PC-9 (cell line): Measurements from ENCODE around the gene BRD9. TPM values are rescaled to one million over a fixed set of nuclear protein-coding genes. Genes with fewer than 3 reads are reported as not detected.
"Not testable (repeated sequence)": the region's sequence is repeated elsewhere in the genome, so short reads cannot be mapped to it uniquely, and the experiment has no call there.

Experiments used
- BruUV-seq: library from RNA; stranded (reverse); fragments of 400-500 nt; replicated peaks from 2 replicates; lab custom pipeline; 2021; lab: Mats Ljungman, UMichigan
- CTCF ChIA-PET: fragments of 300-600 bp; sonication (Branson Sonifier 250); formaldehyde crosslinking; loops from one replicate; lab custom pipeline; 2022; ENCODE audit warnings: antibody characterized with exemption; lab: Charles Lee
- POLR2A ChIA-PET: fragments of 300-600 bp; sonication (Branson Sonifier 250); formaldehyde crosslinking; loops from one replicate; lab custom pipeline; 2022; ENCODE audit warnings: antibody characterized with exemption; ENCODE audit not compliant: unreplicated experiment; lab: Charles Lee
- DNase-seq, 2 experiments: peaks; one replicate each; pipeline versions ENCODE4 v3.0.0 to v3.0.0-alpha.2; 2015 to 2022; ENCODE audit warnings: mixed read lengths in 1 of 2
- H2AFZ ChIP-seq: fragments of 200-600 bp; sonication (generic); 2 replicates; pipeline ENCODE4 v1.8.1; 2017; ENCODE audit warnings: antibody characterized with exemption
- H3F3A ChIP-seq: fragments of 200-600 bp; sonication (generic); 2 replicates; pipeline ENCODE4 v1.8.1; 2017; ENCODE audit warnings: antibody characterized with exemption, mild to moderate bottlenecking, low read depth; ENCODE audit not compliant: insufficient read depth
- H3K27ac ChIP-seq: fragments of 200-600 bp; sonication (generic); 2 replicates; pipeline ENCODE4 v1.6.1; 2016; ENCODE audit warnings: mixed run types
- H3K27me3 ChIP-seq: fragments of 200-600 bp; sonication (generic); 2 replicates; pipeline ENCODE4 v1.6.1; 2016; ENCODE audit warnings: low read depth, mixed run types; ENCODE audit not compliant: insufficient read depth
- H3K36me3 ChIP-seq: fragments of 200-600 bp; sonication (generic); 2 replicates; pipeline ENCODE4 v1.6.1; 2016; ENCODE audit warnings: low read depth, mixed run types
- H3K4me1 ChIP-seq: fragments of 200-600 bp; sonication (generic); replicated peaks from 2 replicates; pipeline ENCODE4 v1.6.1; 2016; ENCODE audit warnings: mixed run types; ENCODE audit not compliant: insufficient read depth
- H3K4me2 ChIP-seq: fragments of 200-600 bp; sonication (generic); 2 replicates; pipeline ENCODE4 v1.6.1; 2017; ENCODE audit warnings: mixed run types
- H3K4me3 ChIP-seq: fragments of 200-600 bp; sonication (generic); 2 replicates; pipeline ENCODE4 v1.6.1; 2016; ENCODE audit warnings: mixed run types
- H3K79me2 ChIP-seq: fragments of 200-600 bp; sonication (generic); 2 replicates; pipeline ENCODE4 v1.6.1; 2017; ENCODE audit warnings: low read depth, mixed run types
- H3K9me2 ChIP-seq: fragments of 200-600 bp; sonication (generic); 2 replicates; pipeline ENCODE4 v1.8.1; 2017; ENCODE audit warnings: mild to moderate bottlenecking; ENCODE audit not compliant: insufficient read depth
- H3K9me3 ChIP-seq: fragments of 200-600 bp; sonication (generic); 2 replicates; pipeline ENCODE4 v1.8.1; 2016; ENCODE audit warnings: low read depth; ENCODE audit not compliant: insufficient read depth
- H4K20me1 ChIP-seq: fragments of 200-600 bp; sonication (generic); 2 replicates; pipeline ENCODE4 v1.8.1; 2017; ENCODE audit not compliant: insufficient read depth
- CTCF ChIP-seq: fragments of 200-600 bp; sonication (generic); conservative IDR thresholded peaks from 2 replicates; pipeline ENCODE4 v1.6.1; 2017; ENCODE audit warnings: mixed run types, antibody characterized with exemption, mild to moderate bottlenecking, moderate library complexity
- EZH2 ChIP-seq: fragments of 200-600 bp; sonication (generic); IDR thresholded peaks from 2 replicates; pipeline ENCODE4 v1.8.0; 2017; ENCODE audit warnings: antibody characterized with exemption, low read depth
- intact Hi-C: fragments of 100-400 bp; cut with micrococcal nuclease; formaldehyde crosslinking; loops from one replicate; pipeline ENCODE4 v1.10.0; 2022; ENCODE audit not compliant: unreplicated experiment
- total RNA-seq: library from RNA; stranded (reverse); gene quantifications from 2 replicates; pipeline ENCODE4 v1.2.3, GENCODE V29; 2021

Gene BRD9
- total RNA-seq, 1 experiment from 2014 or later: 102 TPM

GRCh38 chr5:848671-849111 lies 43.9 kb downstream of the BRD9 start:
- no peak overlapping the region for H2AFZ ChIP-seq
- H3K9me2 ChIP-seq: no peaks in the 10 kb centered on the region
- no peaks in the 10 kb centered on the region for H3K9me3 ChIP-seq
- H3K27ac ChIP-seq: no peak overlapping the region
- no peak for TF ChIP-seq EZH2
- TF ChIP-seq CTCF: no peak
- no peak overlapping the region for H3K4me3 ChIP-seq
- intact Hi-C loops: no loop called here
- H3K36me3 ChIP-seq: no peaks in the 10 kb centered on the region
- H3K79me2 ChIP-seq: no peaks in the 10 kb centered on the region
- ChIA-PET POLR2A (no interaction called here), CTCF (no interaction called here)
- no TSS peak for BruUV-seq
- no peak overlapping the region for H3K4me2 ChIP-seq
- H4K20me1 ChIP-seq: no peaks in the 10 kb centered on the region
- H3K27me3 ChIP-seq: peaks cover 47% of the 10 kb centered on the region
- no peaks in the 10 kb centered on the region for H3F3A ChIP-seq
- DNase-seq: no peak
- H3K4me1 ChIP-seq: no peaks in the 10 kb centered on the region

DNA sequence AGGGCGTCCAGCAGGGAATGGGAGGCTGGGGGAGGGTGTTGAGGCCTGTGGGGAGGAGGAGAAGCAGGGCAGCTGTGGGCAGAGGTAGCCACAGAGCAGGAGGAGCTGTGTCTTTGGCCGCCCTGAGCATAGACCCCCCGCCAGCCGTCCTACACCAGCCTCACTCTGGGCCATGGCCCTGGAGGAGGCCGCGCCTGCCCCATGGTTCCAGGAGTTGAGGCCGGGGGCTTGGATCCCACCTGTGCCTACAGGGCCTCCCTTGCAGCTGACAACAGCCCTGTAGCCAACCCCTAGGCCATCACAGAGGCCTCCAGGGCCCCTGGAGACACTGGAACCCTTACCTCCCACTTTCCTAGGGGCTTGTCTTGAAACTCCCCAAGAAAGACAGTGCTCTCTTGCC lies 44.9 kb downstream of the BRD9 start:
- H3K4me1 ChIP-seq, H3K79me2 ChIP-seq, H3K4me3 ChIP-seq, H4K20me1 ChIP-seq, H3K36me3 ChIP-seq, CTCF ChIA-PET, BruUV-seq, H2AFZ ChIP-seq, H3K9me3 ChIP-seq, H3K4me2 ChIP-seq, POLR2A ChIA-PET, DNase-seq, H3F3A ChIP-seq, H3K27ac ChIP-seq, H3K9me2 ChIP-seq: not testable (repeated sequence)
- intact Hi-C loops: loop anchor here (2.0 kb wide), 1 partner anchor 91 kb away; no protein-coding TSS in a partner anchor
- H3K27me3 ChIP-seq: peaks cover 47% of the 10 kb centered on the region

GRCh38 chr5:847212-847611 lies 45.4 kb downstream of the BRD9 start:
- POLR2A ChIA-PET, H3K27ac ChIP-seq, H3K79me2 ChIP-seq, CTCF ChIA-PET, H3K9me2 ChIP-seq, H4K20me1 ChIP-seq, H2AFZ ChIP-seq, H3F3A ChIP-seq, DNase-seq, H3K4me1 ChIP-seq, H3K36me3 ChIP-seq, H3K9me3 ChIP-seq, H3K4me2 ChIP-seq, H3K4me3 ChIP-seq, BruUV-seq: not testable (repeated sequence)
- H3K27me3 ChIP-seq: peaks cover 43% of the 10 kb centered on the region
- intact Hi-C loops: loop anchor here (2.0 kb wide), 1 partner anchor 90 kb away; no protein-coding TSS in a partner anchor

GRCh38 chr5:846602-847091 lies 46.0 kb downstream of the BRD9 start:
- CTCF ChIA-PET, H2AFZ ChIP-seq, BruUV-seq: not testable (repeated sequence)

DNA sequence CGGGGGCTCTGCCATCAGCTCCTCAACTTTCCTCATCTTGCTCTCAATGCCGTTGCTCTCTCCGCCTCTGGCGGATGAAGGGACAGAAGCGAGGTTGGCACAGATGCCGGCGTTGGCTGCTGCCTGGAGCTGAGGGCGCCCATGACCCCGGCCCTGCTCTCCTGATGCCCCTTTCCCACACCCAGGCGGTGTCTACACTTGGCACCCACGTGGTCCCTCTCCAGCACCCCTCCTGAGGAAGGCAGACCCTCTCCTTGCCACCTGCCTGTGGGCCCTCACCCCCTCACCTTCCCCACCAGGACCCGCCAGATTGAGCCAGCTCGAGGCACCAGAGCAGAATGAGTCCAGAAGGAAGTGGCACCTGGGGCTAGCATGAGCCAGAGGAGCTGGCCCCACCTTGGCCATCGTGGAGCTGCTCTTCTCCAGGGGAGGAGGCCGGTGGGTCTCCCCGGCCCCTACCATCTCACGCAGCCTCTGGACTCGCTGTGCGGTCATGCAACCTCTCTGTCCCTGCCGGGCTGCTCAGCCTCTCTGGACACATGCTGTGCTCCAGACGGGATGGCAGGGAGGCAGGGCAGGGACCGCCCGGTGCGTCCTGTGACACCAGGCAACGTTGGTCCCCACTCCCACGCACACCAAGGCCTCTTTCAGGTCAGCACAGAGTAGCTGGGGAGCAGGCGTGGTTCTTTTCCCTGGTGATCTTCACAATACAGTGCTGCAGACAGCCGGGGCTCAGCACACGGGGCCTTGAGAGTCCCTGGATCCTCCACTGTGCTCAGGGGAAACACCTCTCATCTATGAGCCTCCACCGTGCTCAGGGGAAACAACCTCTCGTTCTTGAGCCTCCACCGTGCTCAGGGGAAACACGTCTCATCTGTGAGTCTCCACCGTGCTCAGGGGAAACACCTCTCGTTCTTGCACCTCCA lies 46.7 kb downstream of the BRD9 start:
- H2AFZ ChIP-seq, H4K20me1 ChIP-seq, H3K4me3 ChIP-seq, H3K4me2 ChIP-seq, H3K27ac ChIP-seq, H3K79me2 ChIP-seq, H3K36me3 ChIP-seq, H3F3A ChIP-seq, H3K9me3 ChIP-seq, POLR2A ChIA-PET, H3K4me1 ChIP-seq, CTCF ChIA-PET, H3K9me2 ChIP-seq, DNase-seq, BruUV-seq: not testable (repeated sequence)
- intact Hi-C loops: loop anchor here (2.0 kb wide), 1 partner anchor 89 kb away; no protein-coding TSS in a partner anchor
- peaks cover 36% of the 10 kb centered on the region for H3K27me3 ChIP-seq

More at GRCh38 chr5:846602-847091, 46.0 kb downstream of the BRD9 start:
- H3K9me3 ChIP-seq, DNase-seq, H3K79me2 ChIP-seq, H3K27ac ChIP-seq, POLR2A ChIA-PET, H3K4me3 ChIP-seq, H3K9me2 ChIP-seq, H3K4me1 ChIP-seq, H4K20me1 ChIP-seq, H3K36me3 ChIP-seq, H3F3A ChIP-seq, H3K4me2 ChIP-seq: not testable (repeated sequence)
- intact Hi-C loops: loop anchor here (2.0 kb wide), 1 partner anchor 90 kb away; no protein-coding TSS in a partner anchor
- peaks cover 38% of the 10 kb centered on the region for H3K27me3 ChIP-seq

DNA sequence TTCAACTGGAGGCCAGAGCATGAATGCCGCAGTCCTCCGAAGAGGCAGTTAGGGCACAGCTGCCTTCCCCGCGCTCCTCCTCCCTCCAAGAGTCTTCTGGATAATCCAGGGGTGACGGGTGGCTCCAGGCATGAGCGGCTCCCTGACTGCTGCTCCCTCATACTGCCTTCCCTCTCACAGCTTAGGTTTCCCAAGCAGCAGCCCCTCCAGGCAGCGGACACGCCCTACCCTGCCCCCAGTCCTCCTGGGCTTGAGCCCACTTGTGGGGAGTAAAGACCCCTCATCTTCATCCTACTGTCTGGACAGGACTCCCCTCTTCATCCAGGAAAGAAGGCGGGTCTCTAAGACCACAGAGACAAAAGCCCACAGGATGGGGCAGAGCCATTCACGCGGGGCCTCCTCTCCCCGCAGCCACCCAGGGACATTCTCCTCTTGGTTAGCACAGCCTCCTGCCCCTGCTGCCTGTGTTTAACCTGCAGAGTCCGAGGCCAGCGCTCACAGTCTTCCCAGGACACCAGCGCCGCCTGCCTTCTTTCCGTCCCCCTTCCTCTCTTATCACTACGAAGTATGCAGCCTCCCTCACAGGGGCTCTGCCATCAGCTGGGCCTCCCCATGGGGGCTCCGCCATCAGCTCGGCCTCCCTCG lies 47.4 kb downstream of the BRD9 start:
- H3F3A ChIP-seq, BruUV-seq, H3K9me3 ChIP-seq, CTCF ChIA-PET, intact Hi-C loops, POLR2A ChIA-PET, H3K9me2 ChIP-seq, DNase-seq, H3K4me1 ChIP-seq, H3K36me3 ChIP-seq, H3K4me2 ChIP-seq, H2AFZ ChIP-seq, H3K4me3 ChIP-seq, H3K27ac ChIP-seq, H3K79me2 ChIP-seq, H4K20me1 ChIP-seq: not testable (repeated sequence)
- H3K27me3 ChIP-seq: peaks cover 30% of the 10 kb centered on the region
